SHP77 (cell line): ENCODE results near the gene CRAMP1.
"Not testable (repeated sequence)": the region's sequence is repeated elsewhere in the genome, so short reads cannot be mapped to it uniquely, and the experiment has no call there.

Experiments
- DNase-seq, 2 experiments: peaks; one replicate each; lab custom pipeline; 2025; lab: John Stamatoyannopoulos, UW

Gene CRAMP1

DNA sequence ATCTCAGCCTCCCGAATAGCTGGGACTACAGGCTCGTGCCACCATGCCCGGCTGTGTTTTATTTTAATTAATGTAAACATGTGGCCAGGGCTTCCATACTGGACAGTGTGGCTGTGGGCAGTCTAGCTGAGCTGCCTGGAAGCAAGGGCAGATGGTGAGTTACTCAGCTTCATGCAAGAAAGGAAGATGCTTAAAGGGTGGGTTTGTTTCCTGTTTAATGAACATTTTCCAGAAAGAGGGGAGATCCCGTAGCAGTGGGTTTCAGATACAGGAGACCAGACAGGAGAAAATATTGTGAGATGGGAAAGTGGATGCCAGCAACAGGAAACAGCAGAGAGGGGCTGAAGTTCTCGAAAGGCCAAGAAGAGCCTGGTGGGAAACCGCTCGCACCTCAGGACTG is 101.2 kb downstream of the CRAMP1 start:
- DNase-seq, result no peak

DNA sequence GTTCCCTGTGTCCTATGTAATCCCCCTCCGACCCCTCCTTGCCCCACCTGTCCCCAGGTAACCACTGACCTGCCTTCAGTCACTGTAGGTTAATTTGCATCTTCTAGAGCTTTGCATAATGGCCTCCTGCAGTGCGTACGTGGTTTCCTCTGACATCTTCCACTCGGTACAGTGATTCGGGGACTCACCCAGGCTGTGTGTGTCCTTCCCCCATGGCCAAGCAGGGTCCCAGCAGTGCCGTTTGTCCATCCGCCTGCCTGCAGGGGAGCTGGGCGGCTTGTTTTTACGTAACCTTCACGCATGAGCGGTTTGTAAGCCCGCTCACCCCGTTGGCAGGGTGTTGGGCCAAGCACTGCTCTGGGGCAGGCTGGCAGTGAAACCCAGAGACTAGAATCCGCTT is 101.8 kb downstream of the CRAMP1 start:
- DNase-seq, result no peak

DNA sequence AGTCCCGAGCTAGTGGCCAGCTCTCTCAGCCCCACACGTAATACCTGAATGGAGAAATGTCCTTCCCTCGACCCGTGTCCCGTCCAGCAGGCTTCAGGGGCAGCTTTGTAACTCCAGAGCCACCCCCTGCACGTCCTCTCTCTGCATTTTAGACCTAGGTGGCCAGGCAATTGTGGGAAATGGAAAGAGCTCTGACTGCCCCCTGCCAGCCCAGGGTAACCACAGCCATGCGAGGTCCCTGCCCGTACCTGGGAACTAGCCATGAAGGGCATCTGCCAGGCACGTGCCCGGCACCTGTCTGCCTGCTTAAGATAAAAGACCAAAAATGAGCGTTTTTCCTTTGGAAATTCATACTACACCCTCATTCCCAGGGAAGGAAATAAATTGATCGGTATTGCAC is 103.1 kb downstream of the CRAMP1 start:
- DNase-seq, result no peak

DNA sequence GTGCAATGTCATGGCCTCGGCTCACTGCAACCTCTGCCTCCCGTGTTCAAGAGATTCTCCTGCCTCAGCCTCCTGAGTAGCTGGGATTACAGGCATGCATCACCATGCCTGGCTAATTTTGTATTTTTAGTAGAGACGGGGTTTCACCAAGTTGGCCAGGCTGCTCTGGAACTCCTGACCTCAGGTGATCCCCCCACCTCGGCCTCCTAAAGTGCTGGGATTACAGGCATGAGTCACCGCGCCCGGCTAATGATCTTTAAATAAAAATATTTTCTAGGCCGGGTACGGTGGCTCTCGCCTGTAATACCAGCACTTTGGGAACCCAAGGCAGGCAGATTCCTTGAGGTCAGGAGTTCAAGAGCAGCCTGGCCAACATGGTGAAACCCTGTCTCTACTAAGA is 106.1 kb downstream of the CRAMP1 start:
- not testable (repeated sequence) for DNase-seq

DNA sequence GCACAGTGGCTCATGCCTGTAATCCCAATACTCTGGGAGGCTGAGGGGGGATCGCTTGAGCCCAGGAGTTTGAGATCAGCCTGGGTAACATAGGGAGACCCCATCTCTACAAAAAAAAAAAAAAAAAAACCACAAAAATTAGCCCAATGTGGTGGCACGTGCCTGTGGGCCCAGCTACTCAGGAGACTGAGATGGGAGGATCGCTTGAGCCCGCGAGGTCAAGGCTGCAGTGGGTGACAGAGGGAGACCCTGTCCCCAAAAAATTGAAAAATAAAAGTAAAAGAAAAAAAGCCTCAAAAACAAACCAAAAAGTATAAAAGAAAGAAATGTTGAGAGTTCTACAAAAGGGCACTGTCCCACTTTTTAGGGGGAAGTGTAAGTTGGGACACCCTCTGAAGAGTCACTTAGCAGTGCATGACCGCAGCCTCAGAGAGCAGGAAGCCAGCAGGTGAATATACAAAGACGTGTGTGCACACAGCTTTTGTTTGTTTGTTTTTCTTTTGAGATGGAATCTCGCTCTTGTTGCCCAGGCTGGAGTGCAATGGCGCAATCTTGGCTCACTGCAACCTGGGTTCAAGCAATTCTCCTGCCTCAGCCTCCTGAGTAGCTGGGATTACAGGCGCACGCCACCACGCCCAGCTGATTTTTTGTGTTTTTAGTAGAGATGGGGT is 107.5 kb downstream of the CRAMP1 start:
- peak; percentile 71 to 75 for DNase-seq

DNA sequence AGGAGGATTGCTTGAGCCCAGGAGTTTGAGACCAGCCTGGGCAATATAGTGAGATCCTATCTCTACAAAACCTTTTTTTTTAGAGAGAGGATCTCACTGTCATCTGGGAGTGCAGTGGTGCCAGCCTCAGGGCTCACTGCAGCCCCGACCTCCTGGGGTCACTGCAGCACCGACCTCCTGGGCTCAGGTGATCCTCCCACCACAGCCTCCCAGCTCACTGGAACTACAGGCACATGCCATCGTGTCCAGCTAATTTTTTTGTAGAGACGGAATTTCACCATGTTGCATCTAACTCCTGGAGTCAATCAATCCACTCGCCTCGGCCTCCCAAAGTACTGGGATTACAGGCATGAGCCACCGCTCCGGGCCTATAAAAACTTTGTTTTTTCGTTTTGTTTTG is 109.2 kb downstream of the CRAMP1 start:
- no peak for DNase-seq

DNA sequence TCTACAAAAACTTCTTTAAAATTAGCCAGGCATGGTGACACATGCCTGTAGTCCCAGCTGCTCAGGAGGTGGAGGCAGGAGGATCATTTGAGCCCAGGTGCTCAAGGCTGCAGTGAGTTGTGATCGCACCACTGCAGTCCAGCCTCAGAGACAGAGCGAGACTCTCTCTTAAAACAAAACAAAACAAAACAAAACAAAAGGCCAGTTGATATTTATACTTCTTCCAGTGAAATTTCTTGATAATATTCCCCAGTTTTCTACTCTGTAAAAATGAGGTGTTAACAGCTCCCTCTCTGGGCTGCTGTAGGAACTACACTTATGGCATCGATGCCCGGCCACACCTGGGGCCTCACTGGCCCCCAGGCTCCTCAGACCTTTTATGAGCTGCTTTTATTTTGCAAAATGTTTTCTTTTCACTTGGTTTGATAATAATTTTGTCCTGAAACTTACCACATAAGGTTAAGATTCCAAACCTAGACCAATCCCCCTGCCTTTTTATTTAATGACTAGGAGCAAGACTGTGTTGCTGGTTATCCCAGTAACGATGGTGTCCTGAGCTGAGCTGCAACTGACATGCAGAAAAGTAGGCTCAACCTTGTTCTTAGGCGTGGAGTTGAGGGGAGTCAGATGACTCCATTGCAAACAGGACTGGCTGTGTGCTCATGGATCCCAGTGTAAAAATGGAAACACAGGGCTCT is 111.4 kb downstream of the CRAMP1 start:
- DNase-seq, result no peak

DNA sequence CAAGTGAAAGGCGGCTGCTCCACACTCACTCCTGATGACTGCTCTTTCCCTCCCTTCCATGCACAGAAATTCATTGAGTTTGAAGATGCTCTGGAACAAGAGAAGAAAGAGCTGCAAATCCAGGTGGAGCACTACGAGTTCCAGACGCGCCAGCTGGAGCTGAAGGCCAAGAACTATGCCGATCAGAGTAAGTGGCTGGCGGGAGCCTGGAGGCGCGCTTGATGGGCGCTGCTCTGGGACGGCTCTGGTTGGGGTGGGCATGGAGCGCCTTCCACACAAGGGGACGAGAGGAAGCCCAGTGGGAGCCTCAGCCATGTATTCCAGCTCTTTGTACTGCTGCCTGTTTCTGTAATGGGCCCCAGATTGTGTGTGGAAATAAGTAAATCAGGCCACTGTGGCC is 112.3 kb downstream of the CRAMP1 start:
- DNase-seq, result no peak

DNA sequence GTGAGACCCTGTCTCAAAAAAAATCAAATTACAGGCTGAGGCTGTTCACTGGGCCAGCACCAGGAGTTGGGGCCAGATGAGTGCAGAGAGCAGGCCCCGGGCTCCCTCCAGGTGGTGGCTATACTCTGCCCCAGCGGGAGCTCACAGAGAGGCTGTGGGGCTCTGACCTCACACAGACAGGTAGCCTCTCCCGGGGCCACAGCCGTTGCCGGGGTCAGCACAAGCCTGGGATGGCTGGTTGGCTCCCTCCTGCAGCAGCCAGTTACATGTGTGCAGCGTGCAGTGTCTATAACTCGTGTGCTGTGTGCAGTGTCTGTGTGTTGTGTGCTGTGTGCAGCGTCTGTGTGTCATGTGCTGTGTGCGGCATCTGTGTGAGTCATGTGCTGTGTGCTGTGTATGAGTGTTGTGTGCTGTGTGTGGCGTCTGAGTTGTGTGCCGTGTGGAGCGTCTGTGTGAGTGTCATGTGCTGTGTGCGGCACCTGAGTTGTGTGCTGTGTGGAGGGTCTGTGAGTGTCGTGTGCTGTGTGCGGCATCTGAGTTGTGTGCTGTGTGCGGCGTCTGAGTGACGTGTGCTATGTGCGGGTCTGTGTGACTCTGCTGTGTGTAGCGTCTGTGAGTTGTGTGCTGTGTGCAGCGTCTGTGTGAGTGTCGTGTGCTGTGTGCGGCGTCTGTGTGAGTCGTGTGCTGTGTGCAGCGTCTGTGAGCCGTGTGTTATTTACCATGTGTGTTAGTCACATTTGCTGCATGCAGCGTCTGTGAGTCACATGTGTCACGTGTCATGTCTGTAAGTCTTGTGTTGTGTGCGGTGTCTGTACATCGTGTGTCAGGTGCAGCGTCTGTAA is 114.7 kb downstream of the CRAMP1 start:
- no peak for DNase-seq
